ENCODE measurements around the gene C17orf58.
"Not testable (repeated sequence)": the region's sequence is repeated elsewhere in the genome, so short reads cannot be mapped to it uniquely, and the experiment has no call there.

Gene C17orf58

GRCh38 chr17:67983383-67983688 is 12.9 kb downstream of the C17orf58 start:
- H3K36me3 ChIP-seq = peaks cover 3% of the 10 kb centered on the region; the same call in 1 of the 2 replicates
- no peak for DNase-seq
- H3K4me3 ChIP-seq (ENCODE audit: low read depth, low read length) = no peak overlapping the region
- no peaks in the 10 kb centered on the region for H3K9me3 ChIP-seq
- H3K4me1 ChIP-seq = 0 out of 2 replicates have a peak, but pooled peaks cover 2% of the 10 kb centered on the region
- TF ChIP-seq CTCF (IDR thresholded peaks at IDR 0.05; ENCODE audit: low read depth, low read length) = no peak
- no peaks in the 10 kb centered on the region for H3K27me3 ChIP-seq

GRCh38 chr17:67982686-67983382 is 13.4 kb downstream of the C17orf58 start:
- Histone ChIP-seq H3K4me1 (0 out of 2 replicates have a peak, but pooled peaks cover 3% of the 10 kb centered on the region), H3K36me3 (peaks cover 3% of the 10 kb centered on the region; the same call in 1 of the 2 replicates), H3K4me3 (ENCODE audit: low read depth, low read length) (no peak overlapping the region), H3K27me3 (no peaks in the 10 kb centered on the region), H3K9me3 (no peaks in the 10 kb centered on the region)
- TF ChIP-seq CTCF (IDR thresholded peaks at IDR 0.05; ENCODE audit: low read depth, low read length) = no peak
- no peak for DNase-seq

- Histone ChIP-seq H3K4me1 (0 out of 2 replicates have a peak, but pooled peaks cover 3% of the 10 kb centered on the region), H3K9me3 (no peaks in the 10 kb centered on the region), H3K36me3 (peaks cover 3% of the 10 kb centered on the region; the same call in 1 of the 2 replicates), H3K27me3 (no peaks in the 10 kb centered on the region), H3K4me3 (ENCODE audit: low read depth, low read length) (no peak overlapping the region)
- no peak for DNase-seq
- TF ChIP-seq CTCF (IDR thresholded peaks at IDR 0.05; ENCODE audit: low read depth, low read length) = no peak
Observed at GRCh38 chr17:67982034-67982640, 14.1 kb downstream of the C17orf58 start.

- not testable (repeated sequence) for H3K9me3 ChIP-seq; H3K27me3 ChIP-seq; DNase-seq; H3K4me1 ChIP-seq; H3K36me3 ChIP-seq; H3K4me3 ChIP-seq (ENCODE audit: low read depth, low read length)
Observed at GRCh38 chr17:67980883-67981282, 15.4 kb downstream of the C17orf58 start.

- Histone ChIP-seq H3K9me3 (no peaks in the 10 kb centered on the region), H3K4me1 (0 out of 2 replicates have a peak, but pooled peaks cover 3% of the 10 kb centered on the region), H3K36me3 (peaks cover 7% of the 10 kb centered on the region), H3K27me3 (no peaks in the 10 kb centered on the region), H3K4me3 (ENCODE audit: low read depth, low read length) (no peak overlapping the region)
- no peak for DNase-seq
- no peak for TF ChIP-seq CTCF (IDR thresholded peaks at IDR 0.05; ENCODE audit: low read depth, low read length)
Observed at GRCh38 chr17:67980456-67980855, 15.8 kb downstream of the C17orf58 start.

GRCh38 chr17:67976306-67976705 is 20.0 kb downstream of the C17orf58 start:
- not testable (repeated sequence) for H3K4me3 ChIP-seq (ENCODE audit: low read depth, low read length); DNase-seq; H3K4me1 ChIP-seq; H3K27me3 ChIP-seq; H3K9me3 ChIP-seq
- H3K36me3 ChIP-seq = peaks cover 13% of the 10 kb centered on the region

GRCh38 chr17:67974598-67975066 is 21.6 kb downstream of the C17orf58 start:
- DNase-seq = no peak
- no peak for TF ChIP-seq CTCF (IDR thresholded peaks at IDR 0.05; ENCODE audit: low read depth, low read length)
- H3K4me1 ChIP-seq = 0 out of 2 replicates have a peak, but pooled peaks cover 3% of the 10 kb centered on the region
- H3K36me3 ChIP-seq = peaks cover 13% of the 10 kb centered on the region
- H3K9me3 ChIP-seq = no peaks in the 10 kb centered on the region
- no peak overlapping the region for H3K4me3 ChIP-seq (ENCODE audit: low read depth, low read length)
- no peaks in the 10 kb centered on the region for H3K27me3 ChIP-seq
